SK-N-MC (cell line): ENCODE measurements around the gene MAP3K20.
A peak's percentile ranks its signal among the peaks of the same experiment; 100 is the strongest.

Source experiments
- DNase-seq: peaks from one replicate; pipeline ENCODE4 v3.0.0-alpha.2; 2011; ENCODE audit warnings: low read depth, low spot score
- H3K27ac ChIP-seq: fragments of 200-600 bp; sonication (generic); 2 replicates; pipeline ENCODE4 v1.5.1; 2016; ENCODE audit warnings: mixed run types
- H3K36me3 ChIP-seq: fragments of 200-600 bp; sonication (generic); 2 replicates; pipeline ENCODE4 v1.6.1; 2017; ENCODE audit warnings: antibody characterized with exemption, low read length, mixed read lengths; ENCODE audit not compliant: insufficient read depth
- H3K4me3 ChIP-seq: fragments of 200-600 bp; sonication (generic); 2 replicates; pipeline ENCODE4 v1.5.1; 2016
- H3K9ac ChIP-seq: fragments of 200-600 bp; sonication (generic); 2 replicates; pipeline ENCODE4 v1.8.0; 2017; ENCODE audit warnings: mixed run types, mixed read lengths; ENCODE audit not compliant: insufficient read length
- H3K9me3 ChIP-seq: fragments of 200-600 bp; sonication (generic); 2 replicates; pipeline ENCODE4 v1.6.1; 2017; ENCODE audit warnings: low read depth, mild to moderate bottlenecking, antibody characterized with exemption, low read length, moderate library complexity, mixed read lengths
- EZH2 ChIP-seq: fragments of 200-600 bp; sonication (generic); IDR thresholded peaks from one replicate; pipeline ENCODE4 v1.6.1; 2017; ENCODE audit warnings: antibody characterized with exemption
- FOXP2 ChIP-seq: optimal IDR thresholded peaks from 2 replicates; pipeline ENCODE3; 2011; ENCODE audit warnings: mild to moderate bottlenecking, moderate library complexity; ENCODE audit not compliant: insufficient read depth; ENCODE audit errors: extremely low read length, control extremely low read depth
- POLR2AphosphoS5 ChIP-seq: IDR thresholded peaks from 2 replicates; pipeline ENCODE4 v1.6.1; 2012; ENCODE audit warnings: mild to moderate bottlenecking, low read depth, low read length, borderline replicate concordance

The MAP3K20 gene

DNA sequence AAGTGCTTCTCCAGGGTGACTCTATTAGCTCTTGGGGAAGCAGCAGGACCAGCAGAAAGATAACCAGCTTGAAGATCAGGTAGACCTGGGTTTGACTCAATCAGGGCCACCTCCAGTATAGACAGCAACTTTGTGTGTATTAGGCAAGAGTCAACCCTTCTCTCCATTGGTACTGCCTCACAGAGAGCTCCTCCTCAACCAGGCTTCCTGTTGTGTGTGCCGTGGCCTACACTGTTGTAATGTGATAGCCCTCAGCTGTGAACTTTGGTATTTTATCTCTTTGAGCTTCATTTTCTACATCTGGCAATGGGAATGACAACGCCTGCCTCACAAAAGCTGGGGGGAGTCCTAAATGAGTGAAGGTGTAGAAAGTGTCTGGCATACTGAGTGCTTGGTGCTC, 17.0 kb upstream of the MAP3K20 start:
- no peak for DNase-seq
- H3K4me3 ChIP-seq, result no peak overlapping the region
- H3K27ac ChIP-seq, result peak overlapping the region; percentile 45
- H3K36me3 ChIP-seq, result no peaks in the 10 kb centered on the region
- TF ChIP-seq FOXP2, result no peak
- no peak for TF ChIP-seq POLR2AphosphoS5
- no peak for TF ChIP-seq EZH2
- H3K9ac ChIP-seq, result no peak overlapping the region
- no peaks in the 10 kb centered on the region for H3K9me3 ChIP-seq

DNA sequence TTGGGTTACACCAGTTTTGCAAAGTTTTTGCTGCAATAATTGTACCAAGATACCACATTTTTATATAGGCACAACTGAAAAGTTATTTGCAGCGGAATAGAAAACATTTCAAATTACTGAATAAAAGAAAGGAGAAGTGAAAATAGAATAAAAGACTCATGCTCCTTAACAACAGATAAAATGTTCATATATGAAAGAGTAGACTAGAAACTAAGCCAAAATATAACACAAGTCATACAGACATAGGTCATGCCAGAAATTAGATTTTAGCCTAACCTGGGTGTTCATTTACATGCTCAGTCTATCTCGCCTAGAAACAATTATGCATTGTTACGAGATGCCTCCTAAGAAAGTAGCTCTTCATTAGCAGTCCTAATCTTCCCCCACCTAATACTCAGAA, 16.4 kb upstream of the MAP3K20 start:
- H3K4me3 ChIP-seq, result no peak overlapping the region
- H3K36me3 ChIP-seq, result no peaks in the 10 kb centered on the region
- no peak for DNase-seq
- H3K9me3 ChIP-seq, result no peaks in the 10 kb centered on the region
- peak overlapping the region; percentile 45 for H3K27ac ChIP-seq
- no peak overlapping the region for H3K9ac ChIP-seq
- TF ChIP-seq FOXP2 (no peak), POLR2AphosphoS5 (no peak), EZH2 (no peak)

DNA sequence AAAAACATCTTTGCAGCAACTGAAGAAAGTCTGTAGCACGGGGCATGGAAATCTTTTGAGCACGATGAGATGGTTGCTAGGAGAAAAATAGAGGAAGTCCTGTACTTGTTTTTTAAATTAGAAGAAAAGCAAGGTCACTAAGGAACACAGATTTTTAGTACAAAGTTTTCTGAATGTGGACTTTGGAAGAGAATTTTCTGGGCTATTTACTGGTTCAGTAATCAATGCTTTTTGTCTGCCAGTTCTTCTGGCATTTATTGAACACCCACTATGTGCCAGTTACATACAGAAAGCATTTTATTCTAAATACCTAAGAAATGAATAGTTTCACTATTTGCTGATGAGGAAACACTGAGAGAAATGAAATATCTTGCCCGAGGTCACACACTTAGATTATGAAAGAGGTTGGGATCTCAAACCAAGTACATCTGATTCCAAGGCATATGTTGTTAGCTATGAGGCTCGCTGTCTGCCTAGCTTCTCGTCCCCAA, 15.6 kb upstream of the MAP3K20 start:
- H3K4me3 ChIP-seq, result peak overlapping the region; percentile 32
- H3K9me3 ChIP-seq, result no peaks in the 10 kb centered on the region
- TF ChIP-seq EZH2 (no peak), POLR2AphosphoS5 (no peak), FOXP2 (no peak)
- peak overlapping the region; percentile 69 for H3K27ac ChIP-seq
- H3K36me3 ChIP-seq, result no peaks in the 10 kb centered on the region
- no peak for DNase-seq
- H3K9ac ChIP-seq, result peak overlapping the region; percentile 1

DNA sequence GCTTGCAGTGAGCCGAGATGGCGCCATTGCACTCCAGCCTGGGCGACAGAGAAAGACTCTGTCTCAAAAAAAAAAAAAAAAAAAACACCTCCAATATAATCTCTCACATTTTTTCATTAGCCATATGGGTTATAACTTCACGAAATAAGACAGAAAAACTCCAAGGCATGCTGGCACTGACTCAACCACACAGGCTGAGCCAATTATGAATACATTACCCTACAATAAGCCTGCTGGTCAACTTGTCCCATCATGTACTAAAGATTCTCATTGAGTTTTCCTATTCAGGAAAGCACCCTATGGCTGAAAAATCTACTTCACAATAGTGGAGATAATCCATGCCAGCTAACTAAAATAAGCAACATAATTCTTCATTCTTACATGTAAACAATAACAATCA, 12.8 kb upstream of the MAP3K20 start:
- TF ChIP-seq FOXP2 (no peak), POLR2AphosphoS5 (no peak), EZH2 (no peak)
- no peak overlapping the region for H3K27ac ChIP-seq

DNA sequence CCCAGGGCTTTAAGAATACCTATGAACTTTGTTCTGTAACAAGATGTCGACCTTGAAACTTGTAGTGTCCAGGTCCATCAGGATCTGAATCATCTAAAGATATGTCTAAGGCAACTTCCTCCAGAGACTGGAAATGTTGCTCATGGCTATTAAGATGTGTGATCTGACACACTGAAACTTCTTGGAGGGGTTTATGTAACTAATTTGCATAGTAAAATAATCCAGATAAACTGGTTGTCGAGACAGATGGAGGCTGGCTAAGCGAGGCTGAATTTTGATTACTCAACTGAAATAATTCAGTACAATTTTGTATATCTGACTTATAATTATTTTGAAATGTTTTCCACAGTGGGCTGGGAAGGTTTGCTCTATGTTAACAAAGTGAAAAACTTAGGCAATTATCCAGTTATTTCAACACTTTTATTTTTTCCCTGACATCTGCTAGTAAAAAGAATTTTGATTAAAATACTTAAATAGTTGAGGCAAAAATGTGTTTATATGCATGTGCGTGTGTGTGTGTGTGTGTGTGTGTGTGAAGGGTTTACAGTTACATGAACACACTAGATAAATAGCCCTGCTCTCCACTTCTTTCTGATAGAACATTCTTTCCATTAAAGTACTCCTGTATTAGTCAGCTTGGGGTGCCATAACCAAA, 11.4 kb upstream of the MAP3K20 start:
- H3K36me3 ChIP-seq, result no peaks in the 10 kb centered on the region
- no peak for DNase-seq
- no peak overlapping the region for H3K27ac ChIP-seq
- H3K4me3 ChIP-seq, result no peak overlapping the region
- no peak overlapping the region for H3K9ac ChIP-seq
- no peaks in the 10 kb centered on the region for H3K9me3 ChIP-seq
- no peak for TF ChIP-seq FOXP2
- no peak for TF ChIP-seq EZH2
- TF ChIP-seq POLR2AphosphoS5, result no peak

More for the DNA sequence above, 12.8 kb upstream of the MAP3K20 start:
- H3K9me3 ChIP-seq, result no peaks in the 10 kb centered on the region
- no peak overlapping the region for H3K9ac ChIP-seq
- no peaks in the 10 kb centered on the region for H3K36me3 ChIP-seq
- DNase-seq, result no peak
- H3K4me3 ChIP-seq, result no peak overlapping the region

DNA sequence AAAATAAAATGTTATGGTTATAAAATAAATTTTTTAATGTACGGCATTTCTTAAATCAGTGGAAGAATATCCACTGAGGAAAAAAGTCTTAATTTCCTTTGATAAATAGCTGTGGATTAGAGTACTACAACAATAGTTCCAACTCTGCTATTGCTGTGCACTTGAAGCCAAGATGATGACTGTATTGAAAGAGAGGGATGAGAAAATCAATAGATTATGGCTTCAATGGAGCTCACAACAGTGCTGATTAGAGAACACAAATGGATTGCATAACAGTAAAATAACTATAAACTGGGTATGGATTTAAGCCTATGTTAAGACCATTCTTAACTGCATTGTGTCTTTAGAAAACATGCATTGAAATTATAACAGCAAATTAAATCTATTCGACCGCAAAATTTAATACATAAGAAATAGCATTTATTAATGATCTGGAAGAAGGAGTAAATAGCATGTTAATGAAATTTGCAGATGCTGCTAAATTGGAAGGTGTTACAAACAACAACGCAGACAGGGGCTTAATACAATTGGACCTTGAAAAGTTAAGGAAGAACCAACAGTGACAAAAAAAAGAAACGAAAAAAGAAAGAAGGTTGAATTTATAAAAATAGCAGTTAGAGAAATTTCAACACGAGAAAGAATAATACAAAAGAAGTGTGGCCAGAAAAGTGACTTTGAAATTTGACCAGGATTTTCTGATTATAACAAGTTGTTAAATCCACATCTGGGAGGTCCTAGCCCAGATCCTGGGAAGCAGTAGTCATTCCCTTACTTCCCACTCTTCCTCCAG, 8.6 kb upstream of the MAP3K20 start:
- Histone ChIP-seq H3K9me3 (no peaks in the 10 kb centered on the region), H3K36me3 (no peaks in the 10 kb centered on the region), H3K27ac (no peak overlapping the region), H3K9ac (no peak overlapping the region), H3K4me3 (no peak overlapping the region)
- no peak for TF ChIP-seq FOXP2
- TF ChIP-seq POLR2AphosphoS5, result no peak
- no peak for TF ChIP-seq EZH2
- DNase-seq, result no peak

DNA sequence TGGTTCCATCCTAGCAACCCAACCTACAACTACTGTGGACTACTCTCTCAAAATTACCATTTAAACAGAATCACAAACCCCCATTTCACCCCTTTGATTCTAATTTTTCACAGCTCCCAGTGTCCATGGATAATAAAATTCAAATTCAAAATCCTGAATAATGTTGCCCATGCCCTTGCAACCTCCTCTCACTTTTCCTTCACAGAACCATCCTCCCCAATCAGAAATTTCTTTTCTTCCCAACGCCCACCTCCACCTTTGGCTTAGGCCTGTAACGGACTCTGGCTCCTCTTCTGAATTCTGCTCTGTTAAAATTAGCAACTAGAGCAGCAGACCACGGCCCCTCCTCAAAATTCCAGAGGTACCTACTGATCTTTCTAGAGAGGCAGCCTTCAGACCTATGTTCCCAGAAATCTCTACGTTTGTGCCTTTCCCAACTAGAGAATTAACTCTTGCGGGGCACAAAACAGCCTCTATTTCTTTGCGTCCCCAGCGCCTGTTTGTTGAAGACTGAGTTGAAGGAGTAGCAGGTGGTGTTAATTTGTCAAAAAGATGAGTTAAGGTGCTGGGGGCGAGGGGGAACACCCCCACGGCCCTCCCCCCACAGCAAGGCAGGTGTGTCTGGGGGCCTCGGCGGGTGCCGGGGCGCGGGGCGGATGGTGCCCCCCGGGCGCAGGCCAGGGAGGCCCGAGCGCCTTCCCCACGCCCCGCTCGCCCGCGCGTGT, 428 bp upstream of the MAP3K20 start:
- no peak for DNase-seq
- Histone ChIP-seq H3K4me3 (peak overlapping the region; percentile 95), H3K9ac (peak overlapping the region; percentile 92), H3K27ac (peak overlapping the region; percentile 74; the same call in 1 of the 2 replicates), H3K9me3 (no peaks in the 10 kb centered on the region), H3K36me3 (0 out of 2 replicates have a peak, but pooled peaks cover 2% of the 10 kb centered on the region)
- TF ChIP-seq EZH2 (no peak), FOXP2 (no peak), POLR2AphosphoS5 (no peak)
